Measurements from ENCODE around the gene FRMD5.
A peak's percentile ranks its signal among the peaks of the same experiment; 100 is the strongest.
"Not testable (repeated sequence)": the region's sequence is repeated elsewhere in the genome, so short reads cannot be mapped to it uniquely, and the experiment has no call there.

FRMD5 gene

DNA sequence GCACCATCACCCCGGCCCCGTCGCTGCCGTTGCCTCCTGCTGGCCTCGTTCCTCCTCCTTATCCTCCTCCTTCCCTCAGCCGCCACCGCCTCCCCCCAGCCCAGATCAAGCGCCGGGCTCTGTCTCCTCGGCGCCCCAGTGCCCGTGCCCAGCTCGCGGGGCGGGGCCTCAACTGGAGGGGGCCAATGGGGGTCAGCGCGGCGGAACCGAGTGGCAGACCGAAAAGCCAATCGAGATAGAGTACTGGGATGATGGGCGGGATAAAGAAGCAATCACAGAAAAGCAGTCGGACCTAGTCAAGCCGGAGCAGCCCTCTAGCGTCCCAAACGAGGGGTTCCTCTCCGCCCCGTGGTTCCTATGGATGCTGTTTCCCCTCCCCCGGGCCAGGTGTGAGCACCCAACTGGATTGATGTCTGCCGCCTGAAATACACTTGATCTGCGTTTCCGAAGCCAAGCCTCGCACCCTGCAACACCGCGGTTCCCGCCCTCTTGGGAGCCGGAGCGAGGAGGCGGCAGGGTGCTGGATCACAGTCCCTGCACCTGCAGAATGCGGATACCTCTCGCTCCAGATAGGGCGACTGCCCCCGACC lies at the start of gene FRMD5:
TSS of gene FRMD5 (minus strand) at position 121 of the 590 bp plus-strand sequence.
- DNase-seq, result peak; percentile 70

DNA sequence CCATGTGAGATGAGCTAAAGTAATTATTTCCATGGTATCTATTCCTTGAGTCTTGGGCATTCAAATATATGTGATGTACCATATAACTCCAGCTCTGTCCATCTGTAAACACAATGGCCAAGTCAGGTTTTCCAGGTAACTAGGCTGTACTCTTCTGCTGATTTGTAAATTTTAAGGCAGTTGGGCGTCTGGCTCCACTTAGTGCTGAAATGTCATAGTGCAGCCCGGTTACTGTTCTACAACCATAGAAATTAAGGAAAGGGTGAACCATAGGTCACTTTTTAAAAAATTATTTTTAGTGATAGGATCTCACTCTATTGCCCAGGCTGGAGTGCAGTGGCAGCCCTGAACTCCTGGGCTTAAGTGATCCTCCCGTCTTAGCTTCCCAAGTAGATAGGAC lies 48.8 kb upstream of the FRMD5 start:
- DNase-seq, result no peak

DNA sequence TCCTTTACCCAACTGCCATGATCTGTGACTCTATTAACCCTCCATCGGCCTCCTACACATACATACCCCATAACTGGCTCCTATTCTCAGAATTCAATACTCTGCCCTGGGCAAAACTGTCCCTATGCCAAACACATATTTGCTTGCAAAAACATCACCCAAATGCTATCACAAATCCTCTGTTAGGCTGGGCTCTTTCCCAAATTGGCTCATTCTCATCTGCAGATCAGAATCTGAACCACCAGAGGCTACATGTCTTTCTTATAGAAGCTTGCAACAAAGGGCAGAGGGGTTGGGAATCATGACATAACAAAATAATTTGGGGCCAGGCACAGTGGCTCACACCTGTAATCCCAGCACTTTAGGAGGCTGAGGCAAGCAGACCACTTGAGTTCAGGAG lies 48.1 kb upstream of the FRMD5 start:
- DNase-seq, result no peak

DNA sequence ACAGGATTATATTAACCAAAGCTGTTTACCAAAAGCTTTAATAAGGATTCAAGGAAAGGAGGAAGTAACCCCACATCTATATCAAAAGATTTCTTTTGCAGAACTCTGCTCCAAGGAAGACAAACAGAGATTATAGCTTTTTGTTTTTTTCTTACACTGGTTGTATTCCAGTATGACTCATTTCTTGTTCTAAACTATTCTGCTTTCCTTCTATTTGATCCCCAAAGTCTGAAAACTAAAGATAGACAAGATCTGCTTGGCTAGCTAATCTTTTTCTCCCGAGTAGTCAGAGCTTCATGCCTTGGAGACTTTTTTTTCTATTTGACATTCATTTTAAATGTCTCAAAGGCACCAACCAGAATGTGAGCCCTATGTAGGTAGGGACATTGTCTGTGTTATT lies 36.8 kb upstream of the FRMD5 start:
- no peak for DNase-seq

DNA sequence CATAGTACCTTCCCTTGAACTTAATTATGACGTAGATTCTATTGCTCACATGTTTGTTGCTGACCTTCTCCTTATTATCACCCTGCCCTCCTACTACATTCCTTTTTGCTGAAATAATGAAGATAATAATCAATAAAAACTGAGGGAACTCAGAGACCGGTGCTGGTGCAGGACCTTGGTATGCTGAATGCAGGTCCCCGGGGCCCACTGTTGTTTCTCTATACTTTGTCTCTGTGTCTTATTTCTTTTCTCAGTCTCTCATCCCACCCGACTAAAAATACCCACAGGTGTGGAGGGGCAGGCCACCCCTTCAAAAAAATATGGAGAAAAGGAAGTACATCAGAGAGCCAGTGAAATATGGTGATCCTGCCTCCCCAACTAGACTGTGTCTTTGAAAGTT lies 34.2 kb upstream of the FRMD5 start:
- not testable (repeated sequence) for DNase-seq

DNA sequence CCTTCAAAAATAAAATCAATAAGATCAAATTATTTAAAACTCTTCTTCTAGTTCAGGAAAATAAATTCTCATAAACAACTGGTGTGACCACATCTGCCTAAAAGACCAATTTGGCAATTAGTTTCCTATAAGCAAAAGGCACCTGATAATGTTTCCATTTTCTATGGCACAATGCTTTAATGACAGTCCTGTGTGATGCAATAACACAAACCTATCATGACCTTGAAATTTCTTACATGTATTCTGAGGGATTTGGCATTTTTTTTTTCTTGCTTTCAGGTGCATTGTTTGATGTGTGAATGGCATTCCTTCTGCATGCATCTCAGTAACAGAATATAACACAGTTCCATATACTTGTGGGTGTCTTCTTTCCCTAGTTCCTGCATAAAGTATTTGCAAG lies 32.5 kb upstream of the FRMD5 start:
- DNase-seq, result no peak

DNA sequence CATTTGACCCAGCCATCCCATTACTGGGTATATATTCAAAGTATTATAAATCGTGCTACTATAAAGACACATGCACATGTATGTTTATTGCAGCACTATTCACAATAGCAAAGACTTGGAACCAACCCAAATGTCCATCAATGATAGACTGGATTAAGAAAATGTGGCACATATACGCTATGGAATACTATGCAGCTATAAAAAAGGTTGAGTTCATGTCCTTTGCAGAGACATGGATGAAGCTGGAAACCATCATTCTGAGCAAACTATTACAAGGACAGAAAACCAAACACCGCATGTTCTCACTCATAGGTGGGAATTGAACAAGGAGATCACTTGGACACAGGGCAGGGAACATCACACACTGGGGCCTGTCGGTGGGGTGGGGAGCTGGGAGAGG lies 31.9 kb upstream of the FRMD5 start:
- DNase-seq, result not testable (repeated sequence)

DNA sequence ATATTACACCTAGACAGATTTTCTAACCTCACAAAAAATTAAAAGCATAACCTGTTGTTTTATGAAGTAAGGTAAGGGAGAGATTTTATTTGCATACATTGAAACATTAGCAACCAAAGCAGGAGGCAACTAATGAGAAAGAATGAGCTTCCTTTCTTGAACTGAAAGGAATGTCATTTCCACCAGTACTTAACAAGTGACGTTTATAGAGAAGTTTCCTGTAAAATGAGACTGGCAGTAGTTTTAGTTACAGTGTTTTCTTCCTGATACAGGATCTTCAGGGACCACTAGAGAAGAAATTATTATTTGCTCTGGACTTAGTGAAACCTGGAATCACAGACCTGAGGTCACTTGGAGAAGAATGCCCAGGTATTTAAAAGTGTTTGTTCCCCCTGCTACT lies 27.4 kb upstream of the FRMD5 start:
- DNase-seq, result no peak

DNA sequence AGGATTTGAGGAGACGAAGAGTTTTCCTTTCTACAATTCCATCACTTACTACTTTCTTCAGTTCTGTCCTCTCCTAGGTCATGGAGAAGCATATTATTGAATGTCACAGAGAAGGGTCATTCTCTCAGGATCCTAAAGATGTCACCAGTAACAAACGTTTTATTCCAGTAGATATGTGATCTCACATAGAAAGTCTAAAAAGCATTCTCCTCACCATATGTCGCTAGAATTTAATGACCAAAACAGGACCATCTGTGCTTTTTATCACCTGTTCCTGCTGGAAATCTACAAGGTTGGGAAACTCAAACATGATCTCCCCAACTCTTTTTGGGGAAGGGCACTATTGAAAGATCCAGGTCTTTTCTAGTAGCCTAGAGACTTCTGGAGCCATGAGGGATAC lies 24.0 kb upstream of the FRMD5 start:
- DNase-seq, result no peak

DNA sequence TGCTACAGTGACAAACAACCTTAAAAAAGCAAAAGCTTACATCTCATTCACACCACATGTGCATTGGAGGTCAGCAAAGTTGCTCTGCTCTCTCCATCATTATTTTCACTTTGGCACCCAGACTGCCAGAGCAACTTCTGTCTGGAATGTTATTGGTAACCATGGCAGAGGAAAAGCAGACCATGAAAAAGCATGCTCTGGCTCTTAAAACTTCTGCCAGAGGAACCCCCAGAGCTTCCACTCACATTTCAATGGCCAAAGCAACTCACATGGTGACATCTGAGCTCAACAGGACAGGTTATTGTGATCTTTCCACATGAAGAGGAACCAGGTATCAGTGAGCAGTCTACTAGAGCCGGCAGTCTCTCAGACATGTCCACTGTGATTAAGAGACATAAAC lies 21.9 kb upstream of the FRMD5 start:
- DNase-seq, result no peak

DNA sequence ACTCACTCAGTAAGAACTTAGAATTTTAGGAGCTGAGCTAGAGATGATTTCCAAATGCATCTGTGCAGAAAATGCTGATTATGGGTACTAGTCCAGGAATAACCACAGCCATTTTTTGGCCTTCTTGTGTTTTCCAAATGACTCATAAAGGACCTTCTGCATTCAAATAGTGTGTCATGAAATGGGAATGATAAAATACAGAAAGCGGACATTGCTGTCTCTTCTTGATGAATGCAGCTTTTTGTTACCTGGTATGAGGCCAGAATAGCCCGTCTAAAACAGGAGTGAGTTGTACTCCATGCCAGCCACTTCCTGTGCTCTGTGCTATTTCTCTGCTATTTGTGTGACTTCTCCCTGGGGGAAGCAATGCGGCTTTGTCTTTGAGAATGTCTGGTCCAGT lies 20.5 kb upstream of the FRMD5 start:
- DNase-seq, result no peak

DNA sequence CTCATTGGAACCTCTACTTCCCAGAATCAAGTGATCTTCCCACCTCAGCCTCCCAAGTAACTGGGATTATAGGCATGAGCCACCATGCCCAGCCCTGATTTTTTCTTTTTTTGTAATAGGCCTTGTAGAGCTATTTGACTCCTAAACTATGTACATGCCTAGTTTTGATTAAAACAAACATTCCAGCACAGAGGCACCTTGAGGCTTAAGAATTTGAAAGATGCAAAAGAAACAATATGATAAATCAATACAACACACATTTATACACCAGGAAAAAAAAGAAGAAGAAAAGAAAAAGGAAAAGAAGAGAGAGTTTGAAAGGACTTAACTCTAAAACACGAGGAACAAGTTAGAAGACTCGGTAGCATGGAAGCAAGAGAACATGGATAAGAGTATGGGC lies 13.9 kb upstream of the FRMD5 start:
- no peak for DNase-seq

DNA sequence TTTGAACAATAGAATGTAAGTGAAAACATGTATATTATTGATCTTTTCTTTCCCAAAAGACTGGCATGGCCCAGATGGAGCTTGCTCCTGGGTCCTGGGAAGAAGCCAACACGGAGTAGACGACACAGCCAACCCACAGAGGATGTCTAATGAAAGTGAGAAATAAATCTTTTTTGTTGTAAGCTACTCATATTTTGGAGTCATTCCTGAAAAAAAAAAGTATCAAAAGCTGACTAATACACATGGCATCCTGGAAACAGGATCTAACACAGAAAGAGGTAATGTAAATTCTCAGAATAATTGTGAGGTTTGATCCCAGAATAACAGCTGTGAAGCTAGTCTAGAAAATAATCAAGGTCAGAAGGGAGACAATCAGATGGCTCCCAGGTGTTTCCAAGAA lies 12.6 kb upstream of the FRMD5 start:
- no peak for DNase-seq

DNA sequence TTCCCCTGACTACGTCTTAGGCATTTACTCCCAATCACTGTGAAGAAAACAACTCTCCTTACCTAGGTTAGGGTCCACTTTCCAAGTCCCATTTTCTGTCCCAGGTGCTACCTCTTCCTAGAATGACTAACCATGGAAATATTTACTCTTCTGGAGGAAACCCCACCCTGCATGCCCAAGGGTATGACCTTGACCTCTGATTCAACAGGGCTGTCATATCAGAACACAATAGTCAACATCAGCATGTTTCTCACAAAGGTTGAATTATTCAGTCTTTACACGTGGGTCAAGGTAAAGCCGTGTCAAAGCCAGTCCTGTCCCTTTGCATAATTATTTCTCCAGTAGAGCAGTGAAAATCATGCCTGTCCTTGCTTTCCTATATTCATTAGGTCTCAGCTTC lies 4.3 kb upstream of the FRMD5 start:
- no peak for DNase-seq

DNA sequence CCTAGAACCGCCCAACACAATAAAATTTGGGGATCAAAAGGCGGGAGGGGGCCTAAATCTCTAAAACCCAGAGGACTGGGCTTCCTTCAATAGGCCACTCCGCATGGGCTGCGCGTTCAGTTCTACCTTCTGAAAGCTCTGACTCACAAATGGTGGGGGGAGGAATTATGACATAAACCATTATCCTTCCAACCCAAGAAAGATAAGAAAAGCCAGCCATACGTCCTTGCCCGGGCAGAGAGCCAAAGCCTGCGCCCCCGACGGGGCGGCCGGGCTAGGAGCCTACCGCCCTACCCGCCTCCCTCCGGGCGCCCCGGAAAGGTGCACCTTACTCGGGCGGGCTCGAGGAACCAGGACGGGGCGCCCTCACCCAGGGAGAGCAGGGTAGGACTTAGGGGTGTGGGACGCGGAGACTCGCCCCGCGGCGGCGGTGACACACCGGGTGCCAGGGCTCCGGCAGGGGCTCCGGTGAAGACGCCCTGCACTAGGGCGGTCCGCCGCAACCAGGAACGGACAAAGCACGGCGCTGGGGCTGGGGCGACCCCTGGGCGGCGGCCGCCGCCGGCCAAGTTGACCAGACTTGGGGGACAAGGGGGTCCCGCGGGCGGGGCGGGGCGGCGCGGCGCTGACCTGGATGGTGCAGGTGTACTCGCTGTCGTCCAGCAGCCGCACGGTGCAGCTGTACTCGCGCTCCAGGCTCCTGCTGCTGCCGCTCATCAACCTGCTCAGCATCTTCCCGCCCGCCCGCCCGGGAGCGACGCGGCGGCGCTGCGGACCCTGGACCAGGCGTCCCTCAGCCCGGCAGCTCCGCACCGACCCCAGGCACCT lies 534 bp downstream of the FRMD5 start:
- DNase-seq, result no peak

DNA sequence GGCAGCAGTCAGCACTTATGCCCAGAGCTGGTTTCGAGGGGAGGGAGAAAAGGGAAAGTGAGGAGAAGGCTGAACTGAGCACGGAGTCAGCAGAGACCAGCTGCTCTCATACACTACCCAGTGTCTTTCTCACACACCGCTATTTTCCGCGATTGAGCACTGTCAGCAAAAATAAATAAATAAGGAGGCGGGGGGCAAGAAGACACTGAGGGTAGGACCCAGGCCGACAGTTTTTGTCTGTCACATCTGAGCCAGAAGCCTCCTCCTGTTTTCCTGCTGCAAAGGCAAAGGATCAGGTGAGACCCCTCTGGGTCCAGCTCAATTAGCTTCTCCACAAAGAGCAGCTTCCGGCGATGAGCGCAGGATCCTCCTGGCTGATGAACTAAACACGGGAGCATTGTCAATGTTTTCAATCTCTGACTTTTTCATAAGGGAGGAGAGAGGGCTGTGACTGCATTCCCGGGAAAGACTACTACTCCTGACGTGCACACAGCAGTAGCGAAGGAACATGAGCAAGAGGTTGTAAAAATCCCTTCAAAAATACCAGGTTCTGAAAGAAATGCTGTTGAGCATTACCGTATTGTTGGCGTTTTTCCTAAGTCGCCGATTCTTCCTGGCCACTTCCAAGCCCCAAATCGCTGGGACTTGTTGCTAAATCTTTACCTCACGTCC lies 1.3 kb downstream of the FRMD5 start:
- DNase-seq, result no peak

DNA sequence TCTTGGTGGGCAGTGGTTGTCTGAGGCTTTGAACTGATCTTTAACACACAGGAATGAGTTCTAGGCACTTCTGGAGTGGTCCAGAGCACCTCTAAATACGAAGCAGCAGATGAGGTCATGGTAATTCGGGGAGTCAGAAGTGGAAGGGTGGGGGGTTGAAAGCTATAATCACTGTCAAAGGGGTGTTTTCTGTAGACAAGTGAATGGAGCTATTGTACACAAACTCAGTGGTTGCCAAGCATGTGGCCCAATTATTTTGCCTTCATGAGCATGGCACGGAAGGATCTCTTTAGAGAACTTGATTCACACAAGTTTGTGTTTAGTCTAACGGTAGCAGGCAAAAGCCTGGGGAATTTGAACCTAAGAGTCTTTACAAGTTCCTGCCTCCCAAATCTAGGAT lies 6.3 kb downstream of the FRMD5 start:
- no peak for DNase-seq

DNA sequence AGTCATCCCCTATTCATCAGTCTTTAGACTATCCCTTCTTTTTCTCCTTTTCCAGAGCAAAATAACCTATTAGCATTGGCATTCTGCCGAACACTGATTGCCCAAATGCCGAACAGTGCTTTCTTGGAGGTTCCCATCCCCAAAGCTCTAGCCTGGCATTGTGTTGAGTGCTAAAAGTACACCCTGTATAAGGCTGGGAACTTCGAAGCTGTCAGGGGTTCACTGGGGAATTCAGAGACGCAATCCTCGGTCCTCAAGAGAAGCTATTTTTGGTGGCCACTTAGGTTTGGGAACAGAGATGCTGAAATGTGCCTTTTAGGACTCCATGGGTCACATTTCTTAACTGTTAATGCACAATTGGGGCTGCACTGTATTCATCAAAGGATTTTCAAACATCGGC lies 8.4 kb downstream of the FRMD5 start:
- no peak for DNase-seq

DNA sequence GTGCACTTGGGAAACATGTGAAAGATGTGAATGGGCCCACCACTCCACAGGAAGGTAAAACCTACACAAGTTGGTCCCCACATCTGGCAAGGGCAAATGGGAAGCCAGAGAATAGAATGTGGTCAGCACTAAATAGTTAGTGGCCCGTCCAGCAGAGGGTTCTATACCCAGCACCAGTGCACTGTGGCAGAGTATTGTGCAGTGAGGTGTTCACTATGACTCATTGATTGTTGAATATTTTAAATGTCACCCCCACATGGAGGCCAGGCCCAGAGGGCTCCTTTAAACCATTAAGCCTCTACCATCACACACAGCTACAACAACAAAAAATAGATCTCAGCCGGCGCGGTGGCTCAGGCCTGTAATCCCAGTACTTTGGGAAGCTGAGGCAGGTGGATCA lies 11.7 kb downstream of the FRMD5 start:
- DNase-seq, result no peak

DNA sequence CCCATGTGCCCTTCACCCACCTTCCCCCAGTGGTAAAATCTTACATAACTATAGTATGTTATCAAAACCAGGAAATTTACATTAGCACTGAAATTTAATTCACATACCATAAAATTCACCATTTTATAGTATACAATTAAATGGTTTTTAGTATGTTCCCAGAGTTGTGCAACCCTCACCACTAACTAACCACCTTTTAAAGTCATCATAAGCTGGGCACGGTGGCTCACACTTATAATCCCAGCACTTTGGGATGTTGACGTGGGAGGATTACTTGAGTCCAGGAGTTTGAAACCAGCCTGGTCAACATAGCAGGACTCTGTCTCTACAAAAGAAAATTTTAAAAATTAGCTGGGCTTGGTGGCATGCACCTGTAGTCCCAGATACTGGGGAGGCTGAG lies 13.7 kb downstream of the FRMD5 start:
- DNase-seq, result no peak

DNA sequence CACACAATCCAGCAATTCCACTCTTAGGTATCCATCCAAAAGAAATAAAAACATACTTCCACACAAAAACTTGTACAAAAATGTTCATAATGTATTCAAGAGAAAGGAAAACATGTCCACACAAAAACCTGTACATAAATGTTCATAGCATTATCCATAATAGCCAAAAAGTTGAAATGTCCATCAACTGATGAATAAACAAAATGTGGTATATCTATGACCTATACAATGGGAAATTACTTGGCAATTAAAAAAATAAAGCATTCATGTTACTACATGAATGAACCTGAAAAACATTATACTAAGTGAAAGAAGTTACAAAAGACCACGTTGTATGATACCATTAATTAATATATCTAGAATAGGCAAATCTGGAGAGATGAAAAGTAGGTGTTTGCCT lies 17.9 kb downstream of the FRMD5 start:
- DNase-seq, result no peak

DNA sequence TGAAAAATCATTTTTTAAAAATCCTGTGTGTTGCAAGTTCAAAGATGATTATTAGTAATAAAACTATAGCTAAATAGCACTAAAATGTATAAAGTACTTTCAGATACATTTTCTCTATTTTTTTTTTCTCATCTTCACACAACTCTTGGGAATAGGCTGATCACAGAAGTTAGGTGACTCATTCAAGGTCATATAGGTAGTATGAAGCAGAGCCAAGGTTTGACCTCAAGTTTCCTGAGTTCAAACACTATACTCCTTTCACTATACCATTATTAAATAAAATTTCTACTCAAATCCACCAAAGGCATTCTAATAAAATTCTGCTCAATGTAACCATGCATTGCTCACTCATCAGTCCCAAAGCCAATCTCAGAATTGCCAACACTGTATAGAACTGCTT lies 21.3 kb downstream of the FRMD5 start:
- no peak for DNase-seq

DNA sequence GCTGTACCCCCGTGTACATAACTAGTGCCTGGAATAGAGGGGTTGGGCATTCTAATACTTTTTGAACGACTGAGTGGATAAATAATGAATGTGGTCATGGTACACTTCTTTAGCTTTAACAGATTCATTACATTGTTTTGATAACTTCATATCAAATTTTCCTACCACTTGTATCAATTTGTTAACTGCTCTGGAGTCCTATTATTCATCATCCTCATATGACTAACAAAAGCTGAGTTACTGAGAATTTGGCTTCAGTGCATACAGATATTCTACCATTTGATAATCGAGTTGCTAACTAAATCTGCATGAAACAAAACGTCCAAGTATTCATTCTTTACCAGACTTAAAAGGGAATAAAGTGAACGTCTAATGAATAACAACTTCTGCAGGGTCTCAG lies 31.7 kb downstream of the FRMD5 start:
- DNase-seq, result no peak

DNA sequence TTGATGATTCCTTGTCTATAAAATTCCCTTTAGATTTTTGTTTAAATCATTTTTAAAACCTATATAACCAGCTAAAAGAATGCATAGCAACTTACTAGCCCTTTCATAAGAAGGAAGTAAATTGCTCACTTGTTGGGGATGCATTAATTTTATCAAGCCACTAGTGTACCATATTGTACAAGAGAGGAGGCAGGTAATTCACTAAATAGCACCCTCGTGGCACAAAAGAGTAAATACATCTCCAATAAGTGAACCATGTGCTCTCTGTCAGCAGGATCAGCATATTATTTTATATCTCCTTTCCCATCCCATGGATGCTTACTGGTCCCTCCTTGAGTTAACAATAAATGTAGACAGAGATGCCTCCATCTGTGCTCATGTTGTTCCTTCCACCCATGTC lies 34.3 kb downstream of the FRMD5 start:
- no peak for DNase-seq

All from inflammatory macrophage treated with lipopolysaccharide for 4 hours (primary cell).